Measurements from ENCODE around the gene KRTAP5-3. TPM values are rescaled to one million over a fixed set of nuclear protein-coding genes. Genes with fewer than 3 reads are reported as not detected.

Gene KRTAP5-3
- total RNA-seq, 1 experiment from 2014 or later, result not detected

DNA sequence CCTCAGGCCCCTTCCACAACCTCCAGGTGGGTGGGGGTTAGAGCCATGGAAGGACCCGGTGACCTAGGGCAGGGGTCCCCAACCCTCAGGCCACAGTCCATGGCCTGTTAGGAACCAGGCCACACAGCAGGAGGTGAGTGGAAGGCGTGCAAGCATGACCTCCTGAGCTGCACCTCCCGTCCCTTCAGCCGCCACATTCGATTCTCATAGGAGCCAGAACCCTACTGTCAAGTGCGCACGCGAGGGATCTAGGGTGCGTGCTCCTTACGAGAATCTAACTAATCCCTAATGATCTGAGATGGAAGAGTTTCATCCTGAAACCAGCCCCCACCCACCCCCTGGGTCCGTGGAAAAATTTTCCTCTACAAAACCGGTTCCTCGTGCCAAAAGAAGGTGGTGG, 17.3 kb upstream of the KRTAP5-3 start:
- Mint-ChIP-seq H3K4me3 (no peak overlapping the region), H3K4me1 (peaks cover 3 to 11% of the 10 kb centered on the region in 2 experiments), H3K9me3 (no peaks in the 10 kb centered on the region; a peak in 1 of 5 replicates), H3K27ac (no peak overlapping the region), H3K27me3 (ENCODE audit: low read depth) (peaks cover 58% of the 10 kb centered on the region), H3K36me3 (ENCODE audit: insufficient read depth in 1 of 3, low read depth in 3 of 3) (no peaks in the 10 kb centered on the region)
- Histone ChIP-seq H3K79me2 (ENCODE audit: insufficient read depth, low read length) (no peaks in the 10 kb centered on the region), H2BK12ac (ENCODE audit: insufficient read length, low read depth, low read length) (no peak overlapping the region), H2AFZ (ENCODE audit: low read length) (no peak overlapping the region), H3K23ac (ENCODE audit: insufficient read length, low read depth, low read length) (no peak overlapping the region), H4K8ac (replicated peaks; ENCODE audit: insufficient read length, low read depth, low read length) (no peak overlapping the region), H4K5ac (ENCODE audit: insufficient read length, low read depth, low read length) (no peak overlapping the region), H3K4ac (ENCODE audit: low read depth, low read length) (no peak overlapping the region), H3K9ac (ENCODE audit: extremely low read depth, insufficient read length, low read length) (no peak overlapping the region), H4K91ac (ENCODE audit: insufficient read length, low read depth, low read length) (no peak overlapping the region), H3K14ac (ENCODE audit: insufficient read depth, low read length) (no peak overlapping the region), H3K56ac (ENCODE audit: insufficient read length, low read depth, low read length) (no peak overlapping the region), H3K4me2 (ENCODE audit: insufficient read depth, insufficient read length, low read length) (no peak overlapping the region), H3K27me3 (ENCODE audit: insufficient read depth, low read length) (no peaks in the 10 kb centered on the region; the same call in 1 of the 2 replicates), H2BK120ac (ENCODE audit: low read depth, low read length, poor library complexity, severe bottlenecking) (no peak overlapping the region), H3K18ac (ENCODE audit: insufficient read length, low read depth, low read length) (no peak overlapping the region), H4K20me1 (ENCODE audit: control insufficient read depth, insufficient read depth, insufficient read length) (no peaks in the 10 kb centered on the region), H2BK20ac (ENCODE audit: low read depth, low read length, poor library complexity, severe bottlenecking) (no peak overlapping the region), H3K9me3 (ENCODE audit: control insufficient read depth, low read depth, low read length) (no peaks in the 10 kb centered on the region), H2BK15ac (ENCODE audit: low read depth, low read length) (no peak overlapping the region), H3K4me1 (ENCODE audit: insufficient read depth, low read length) (no peaks in the 10 kb centered on the region), H3K23me2 (ENCODE audit: insufficient read length, low read depth, low read length, poor library complexity, severe bottlenecking) (no peaks in the 10 kb centered on the region), H2BK5ac (ENCODE audit: insufficient read length, low read length) (no peak overlapping the region), H3K79me1 (ENCODE audit: insufficient read depth, low read depth, low read length, poor library complexity, severe bottlenecking) (no peaks in the 10 kb centered on the region), H2AK5ac (ENCODE audit: insufficient read length, low read length) (no peak overlapping the region), H3T11ph (ENCODE audit: low read length) (no peak overlapping the region), H3K27ac (ENCODE audit: insufficient read length, low read depth, low read length) (no peak overlapping the region)
- WGBS (ENCODE audit: extremely low coverage, insufficient read length, low lambda C conversion rate), result no CpG with 5 or more reads among the region's 13 CpGs
- no peak for DNase-seq
- TF ChIP-seq, protein P1, sequence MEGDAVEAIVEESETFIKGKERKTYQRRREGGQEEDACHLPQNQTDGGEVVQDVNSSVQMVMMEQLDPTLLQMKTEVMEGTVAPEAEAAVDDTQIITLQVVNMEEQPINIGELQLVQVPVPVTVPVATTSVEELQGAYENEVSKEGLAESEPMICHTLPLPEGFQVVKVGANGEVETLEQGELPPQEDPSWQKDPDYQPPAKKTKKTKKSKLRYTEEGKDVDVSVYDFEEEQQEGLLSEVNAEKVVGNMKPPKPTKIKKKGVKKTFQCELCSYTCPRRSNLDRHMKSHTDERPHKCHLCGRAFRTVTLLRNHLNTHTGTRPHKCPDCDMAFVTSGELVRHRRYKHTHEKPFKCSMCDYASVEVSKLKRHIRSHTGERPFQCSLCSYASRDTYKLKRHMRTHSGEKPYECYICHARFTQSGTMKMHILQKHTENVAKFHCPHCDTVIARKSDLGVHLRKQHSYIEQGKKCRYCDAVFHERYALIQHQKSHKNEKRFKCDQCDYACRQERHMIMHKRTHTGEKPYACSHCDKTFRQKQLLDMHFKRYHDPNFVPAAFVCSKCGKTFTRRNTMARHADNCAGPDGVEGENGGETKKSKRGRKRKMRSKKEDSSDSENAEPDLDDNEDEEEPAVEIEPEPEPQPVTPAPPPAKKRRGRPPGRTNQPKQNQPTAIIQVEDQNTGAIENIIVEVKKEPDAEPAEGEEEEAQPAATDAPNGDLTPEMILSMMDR (conservative IDR thresholded peaks at IDR 0.05), result no peak
